ENCODE results near the gene FAM110C.

The FAM110C gene

GRCh38 chr2:66853-67252 lies 20.5 kb upstream of the FAM110C start:
- TF ChIP-seq EZH2 (IDR thresholded peaks at IDR 0.05; ENCODE audit: borderline replicate concordance, low read length) (no peak), CTCF (IDR thresholded peaks at IDR 0.05; ENCODE audit: low read length) (no peak)
- no peaks in the 10 kb centered on the region for H3F3A ChIP-seq (ENCODE audit: insufficient read depth, low read length)
- no peak overlapping the region for H2AFZ ChIP-seq (ENCODE audit: low read length)

GRCh38 chr2:65121-65520 lies 18.8 kb upstream of the FAM110C start:
- Histone ChIP-seq H3K79me2 (ENCODE audit: insufficient read depth, low read length) (no peaks in the 10 kb centered on the region), H3K9me3 (ENCODE audit: low read length) (no peaks in the 10 kb centered on the region), H3K27me3 (ENCODE audit: insufficient read depth, low read length) (no peaks in the 10 kb centered on the region; the same call in 1 of the 2 replicates), H3F3A (ENCODE audit: insufficient read depth, low read length) (no peaks in the 10 kb centered on the region), H3K4me2 (ENCODE audit: low read length) (no peak overlapping the region), H2AFZ (ENCODE audit: low read length) (no peak overlapping the region), H3K27ac (ENCODE audit: low read depth, low read length, poor library complexity, severe bottlenecking) (no peak overlapping the region), H4K20me1 (ENCODE audit: insufficient read depth, low read length) (no peaks in the 10 kb centered on the region), H3K4me1 (ENCODE audit: insufficient read depth, low read length, severe bottlenecking) (no peaks in the 10 kb centered on the region), H3K4me3 (ENCODE audit: low read depth, low read length, poor library complexity, severe bottlenecking) (no peak overlapping the region), H3K36me3 (ENCODE audit: insufficient read depth, low read length) (no peaks in the 10 kb centered on the region), H3K9me2 (ENCODE audit: low read depth, low read length) (no peaks in the 10 kb centered on the region), H3K9ac (ENCODE audit: low read length) (no peak overlapping the region)
- TF ChIP-seq CTCF (IDR thresholded peaks at IDR 0.05; ENCODE audit: low read length) (no peak), EZH2 (IDR thresholded peaks at IDR 0.05; ENCODE audit: borderline replicate concordance, low read length) (no peak)

More at GRCh38 chr2:66853-67252, 20.5 kb upstream of the FAM110C start:
- Histone ChIP-seq H3K4me1 (ENCODE audit: insufficient read depth, low read length, severe bottlenecking) (no peaks in the 10 kb centered on the region), H3K9me2 (ENCODE audit: low read depth, low read length) (no peaks in the 10 kb centered on the region), H3K27me3 (ENCODE audit: insufficient read depth, low read length) (no peaks in the 10 kb centered on the region; the same call in 1 of the 2 replicates), H3K9ac (ENCODE audit: low read length) (no peak overlapping the region), H3K36me3 (ENCODE audit: insufficient read depth, low read length) (no peaks in the 10 kb centered on the region), H3K9me3 (ENCODE audit: low read length) (no peaks in the 10 kb centered on the region), H3K27ac (ENCODE audit: low read depth, low read length, poor library complexity, severe bottlenecking) (no peak overlapping the region), H3K4me3 (ENCODE audit: low read depth, low read length, poor library complexity, severe bottlenecking) (no peak overlapping the region), H3K79me2 (ENCODE audit: insufficient read depth, low read length) (no peaks in the 10 kb centered on the region), H3K4me2 (ENCODE audit: low read length) (no peak overlapping the region), H4K20me1 (ENCODE audit: insufficient read depth, low read length) (no peaks in the 10 kb centered on the region)

GRCh38 chr2:55587-56448 lies 9.5 kb upstream of the FAM110C start:
- Histone ChIP-seq H3K9ac (ENCODE audit: low read length) (no peak overlapping the region), H3K4me2 (ENCODE audit: low read length) (no peak overlapping the region), H3K79me2 (ENCODE audit: insufficient read depth, low read length) (no peaks in the 10 kb centered on the region), H3K4me3 (ENCODE audit: low read depth, low read length, poor library complexity, severe bottlenecking) (no peak overlapping the region), H3K4me1 (ENCODE audit: insufficient read depth, low read length, severe bottlenecking) (no peaks in the 10 kb centered on the region), H3K27me3 (ENCODE audit: insufficient read depth, low read length) (no peaks in the 10 kb centered on the region), H3K36me3 (ENCODE audit: insufficient read depth, low read length) (no peaks in the 10 kb centered on the region), H2AFZ (ENCODE audit: low read length) (no peak overlapping the region), H3K9me2 (ENCODE audit: low read depth, low read length) (no peaks in the 10 kb centered on the region), H4K20me1 (ENCODE audit: insufficient read depth, low read length) (no peaks in the 10 kb centered on the region), H3F3A (ENCODE audit: insufficient read depth, low read length) (no peaks in the 10 kb centered on the region), H3K9me3 (ENCODE audit: low read length) (no peaks in the 10 kb centered on the region), H3K27ac (ENCODE audit: low read depth, low read length, poor library complexity, severe bottlenecking) (no peak overlapping the region)
- TF ChIP-seq CTCF (IDR thresholded peaks at IDR 0.05; ENCODE audit: low read length): no peak
- no peak for TF ChIP-seq EZH2 (IDR thresholded peaks at IDR 0.05; ENCODE audit: borderline replicate concordance, low read length)

All from OCI-LY1 (cell line).